ENCODE results near the gene LMO3. TPM values are rescaled to one million over a fixed set of nuclear protein-coding genes. Genes with fewer than 3 reads are reported as not detected.
"Not testable (repeated sequence)": the region's sequence is repeated elsewhere in the genome, so short reads cannot be mapped to it uniquely, and the experiment has no call there.

The LMO3 gene
- total RNA-seq, 1 donor from 2014 or later, result 0.38 TPM

- DNase-seq (ENCODE audit: low spot score), result no peak
- intact Hi-C loops (cut with DNase I), result no loop called here
Measured at GRCh38 chr12:16562435-16562834, 43.5 kb downstream of the LMO3 start.

DNA sequence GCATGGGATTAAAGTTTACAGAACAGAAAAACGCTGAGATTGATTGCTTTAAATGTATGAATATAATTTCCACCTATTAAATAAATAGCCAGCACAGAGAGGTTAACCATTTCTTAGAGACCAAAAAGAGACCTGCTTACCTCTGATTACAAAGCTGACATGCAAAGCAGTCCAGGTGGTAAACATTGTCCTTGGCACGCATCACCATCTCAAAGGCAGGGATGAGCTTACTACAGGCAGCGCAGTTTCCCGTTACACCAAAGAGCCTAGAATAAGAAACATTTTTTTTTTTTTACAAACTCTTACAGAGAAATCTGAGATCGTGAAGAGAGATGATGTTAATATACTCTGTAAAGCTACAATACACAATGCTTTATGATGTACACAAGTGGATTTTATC lies 45.7 kb downstream of the LMO3 start:
- DNase-seq (ENCODE audit: low spot score), result no peak
- intact Hi-C loops (cut with DNase I), result no loop called here

DNA sequence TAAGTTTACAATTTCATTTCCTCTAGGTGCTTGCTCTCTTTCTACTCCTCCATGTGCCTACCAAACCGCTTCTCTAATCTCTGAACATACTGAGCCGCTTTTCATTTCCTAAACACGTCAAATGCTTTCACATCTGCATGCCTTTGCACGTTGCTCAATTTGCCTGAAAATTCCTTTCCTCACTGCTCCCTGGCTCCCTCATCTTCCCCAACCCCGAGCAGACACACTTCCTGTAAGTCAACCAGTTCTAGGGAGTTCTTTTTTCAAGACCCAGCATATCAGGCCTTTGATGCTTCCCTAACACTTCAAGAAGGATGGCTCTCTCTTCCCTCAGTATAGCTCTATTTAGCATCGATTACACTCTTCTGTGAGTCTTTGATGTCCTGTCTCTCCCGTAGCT lies 50.3 kb downstream of the LMO3 start:
- DNase-seq (ENCODE audit: low spot score), result no peak
- intact Hi-C loops (cut with DNase I), result no loop called here

GRCh38 chr12:16553457-16553856 lies 52.5 kb downstream of the LMO3 start:
- intact Hi-C loops (cut with DNase I), result no loop called here
- no peak for DNase-seq (ENCODE audit: low spot score)

DNA sequence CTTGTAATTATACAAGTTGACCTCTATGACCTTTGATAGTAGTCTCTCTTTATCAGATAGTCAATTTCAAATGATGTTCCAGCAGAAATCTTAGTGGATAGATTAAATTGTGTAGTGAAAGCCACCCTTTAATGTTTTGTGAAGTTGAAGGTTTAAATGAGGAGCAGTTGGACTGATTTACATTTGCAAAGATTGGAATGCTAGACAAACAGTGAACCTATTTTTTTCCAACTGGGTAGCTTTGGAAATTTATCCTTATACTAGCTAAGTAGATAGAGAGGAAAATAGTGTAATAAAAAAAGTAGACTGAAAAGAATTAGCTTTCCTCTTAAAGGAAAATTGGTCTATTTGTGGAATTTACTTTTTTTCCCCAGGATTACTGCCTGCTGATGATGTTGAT lies 53.7 kb downstream of the LMO3 start:
- no peak for DNase-seq (ENCODE audit: low spot score)
- intact Hi-C loops (cut with DNase I), result no loop called here

DNA sequence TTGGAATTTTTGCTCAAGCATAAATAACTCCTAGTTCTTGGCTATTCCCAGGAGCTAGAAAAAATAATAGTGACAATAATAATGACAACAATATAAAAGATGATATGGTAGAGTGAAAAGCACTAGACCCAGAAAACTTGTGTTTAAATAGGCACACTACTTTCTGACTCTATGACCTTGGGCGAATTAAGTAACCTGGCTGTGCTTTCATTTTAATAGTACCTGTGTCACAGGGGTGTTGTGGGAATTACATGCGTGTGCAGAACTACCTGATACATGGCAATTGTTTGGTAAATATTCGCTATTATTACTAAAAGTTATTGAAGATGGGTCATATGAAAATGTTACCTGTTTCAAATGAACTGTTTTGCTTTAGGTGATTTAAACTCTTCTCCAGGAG lies 60.1 kb downstream of the LMO3 start:
- intact Hi-C loops (cut with DNase I), result no loop called here
- no peak for DNase-seq (ENCODE audit: low spot score)

DNA sequence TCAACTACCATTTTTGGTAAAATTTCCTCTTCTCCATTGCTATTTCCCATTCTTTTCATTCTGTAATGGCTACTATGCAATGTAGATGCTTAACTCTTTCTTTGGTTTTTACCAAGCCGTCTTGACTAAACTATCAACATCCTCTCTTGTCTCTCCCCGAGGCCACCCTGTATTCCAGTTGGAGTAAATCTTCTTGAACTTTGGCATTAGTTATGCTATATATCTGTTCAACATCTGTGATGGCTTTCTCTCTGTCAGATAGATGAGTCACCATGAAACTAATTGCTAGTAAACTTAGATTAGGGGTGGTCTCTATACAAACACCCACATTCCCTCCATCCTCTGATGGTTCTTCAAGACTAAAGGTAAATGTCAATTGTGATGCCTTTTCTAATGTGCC lies 63.4 kb downstream of the LMO3 start:
- no peak for DNase-seq (ENCODE audit: low spot score)

DNA sequence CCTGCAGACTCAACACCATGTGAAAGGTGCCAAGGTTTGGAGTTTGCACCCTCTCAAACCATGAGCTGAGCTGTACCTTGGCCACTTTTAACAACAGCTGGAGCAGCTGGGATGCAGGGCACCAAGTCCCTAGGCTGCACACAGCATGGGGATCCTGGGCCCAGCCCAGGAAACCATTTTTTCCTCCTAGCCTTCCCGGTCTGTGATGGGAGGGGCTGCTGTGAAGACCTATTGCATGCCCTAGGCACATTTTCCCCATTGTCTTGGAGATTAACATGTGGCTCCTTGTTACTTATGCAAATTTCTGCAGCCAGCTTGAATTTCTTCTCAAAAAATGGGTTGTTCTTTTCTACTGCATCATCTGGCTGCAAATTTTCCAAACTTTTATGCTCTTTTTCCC lies 68.3 kb downstream of the LMO3 start:
- DNase-seq (ENCODE audit: low spot score); intact Hi-C loops (cut with DNase I): not testable (repeated sequence)

More for the DNA sequence above, 63.4 kb downstream of the LMO3 start:
- intact Hi-C loops (cut with DNase I), result no loop called here

- intact Hi-C loops (cut with DNase I), result no loop called here
- no peak for DNase-seq (ENCODE audit: low spot score)
Measured at GRCh38 chr12:16531621-16532020, 74.3 kb downstream of the LMO3 start.

GRCh38 chr12:16530268-16530850 lies 75.6 kb downstream of the LMO3 start:
- intact Hi-C loops (cut with DNase I), result no loop called here
- no peak for DNase-seq (ENCODE audit: low spot score)

GRCh38 chr12:16526693-16527092 lies 79.3 kb downstream of the LMO3 start:
- no peak for DNase-seq (ENCODE audit: low spot score)
- intact Hi-C loops (cut with DNase I), result no loop called here

- intact Hi-C loops (cut with DNase I), result no loop called here
- no peak for DNase-seq (ENCODE audit: low spot score)
Measured at GRCh38 chr12:16524378-16524777, 81.6 kb downstream of the LMO3 start.

DNA sequence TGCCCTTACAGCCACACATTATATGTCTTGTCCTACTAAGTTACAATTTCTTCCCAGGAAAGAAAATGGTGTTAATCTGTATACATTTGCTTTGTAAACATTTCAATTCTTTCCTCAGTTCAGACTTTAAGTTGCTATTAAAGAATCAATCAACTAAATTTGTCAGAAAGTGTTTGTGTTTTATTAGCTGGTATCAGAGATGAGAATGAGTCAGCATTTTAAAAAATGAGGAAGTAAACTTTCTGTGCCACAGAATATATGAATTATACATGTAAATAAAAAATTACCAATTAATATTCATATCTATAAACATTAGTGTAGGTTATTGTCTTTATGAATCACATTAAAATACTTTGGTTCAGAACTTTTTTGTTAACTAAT lies 82.0 kb downstream of the LMO3 start:
- intact Hi-C loops (cut with DNase I), result no loop called here
- no peak for DNase-seq (ENCODE audit: low spot score)

- intact Hi-C loops (cut with DNase I), result no loop called here
- DNase-seq (ENCODE audit: low spot score), result no peak
Measured at GRCh38 chr12:16523284-16523950, 82.5 kb downstream of the LMO3 start.

- no peak for DNase-seq (ENCODE audit: low spot score)
- intact Hi-C loops (cut with DNase I), result no loop called here
Measured at GRCh38 chr12:16520328-16520727, 85.6 kb downstream of the LMO3 start.

- intact Hi-C loops (cut with DNase I), result no loop called here
- DNase-seq (ENCODE audit: low spot score), result no peak
Measured at GRCh38 chr12:16515666-16516065, 90.3 kb downstream of the LMO3 start.

DNA sequence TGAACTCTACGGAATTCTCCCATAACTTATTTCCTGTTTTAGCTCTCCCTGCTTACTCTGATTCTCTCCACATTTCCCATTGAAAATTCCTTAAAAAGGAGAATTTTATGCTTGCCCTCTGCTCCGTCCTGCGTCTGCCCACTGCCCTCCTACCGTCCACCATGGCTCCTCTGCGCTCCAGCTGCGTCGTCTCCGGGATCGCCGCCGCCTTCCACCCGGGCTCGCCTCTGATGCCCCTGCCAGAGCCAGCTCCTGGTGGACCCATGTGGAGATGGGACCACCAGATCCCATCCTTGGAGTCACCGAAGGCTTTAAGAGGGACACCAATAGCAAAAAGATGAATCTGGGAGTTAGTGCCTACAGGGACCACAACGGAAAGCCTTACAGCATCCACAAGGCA lies 92.7 kb downstream of the LMO3 start:
- intact Hi-C loops (cut with DNase I), result no loop called here
- no peak for DNase-seq (ENCODE audit: low spot score)

GRCh38 chr12:16509411-16509810 lies 96.6 kb downstream of the LMO3 start:
- DNase-seq (ENCODE audit: low spot score), result no peak
- intact Hi-C loops (cut with DNase I), result no loop called here

DNA sequence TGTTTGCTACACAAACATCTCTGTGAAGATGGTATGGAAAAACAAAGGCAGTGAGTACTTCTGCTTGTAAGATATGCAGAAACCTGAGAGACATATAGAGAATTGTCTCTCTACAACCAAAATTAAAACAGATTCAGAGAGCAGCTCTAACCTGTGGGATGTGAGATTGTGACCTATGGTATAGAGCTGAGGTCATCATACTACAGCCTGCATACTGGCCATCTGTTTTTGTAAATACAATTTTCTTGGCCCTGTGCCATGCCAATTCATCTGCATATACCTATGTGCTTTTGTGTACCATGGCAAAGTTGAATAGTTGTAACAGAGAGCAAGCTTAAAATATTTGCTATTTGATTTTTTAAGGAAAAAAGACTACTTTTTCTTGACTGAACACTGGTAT lies 99.6 kb downstream of the LMO3 start:
- DNase-seq (ENCODE audit: low spot score), result no peak
- intact Hi-C loops (cut with DNase I), result no loop called here

DNA sequence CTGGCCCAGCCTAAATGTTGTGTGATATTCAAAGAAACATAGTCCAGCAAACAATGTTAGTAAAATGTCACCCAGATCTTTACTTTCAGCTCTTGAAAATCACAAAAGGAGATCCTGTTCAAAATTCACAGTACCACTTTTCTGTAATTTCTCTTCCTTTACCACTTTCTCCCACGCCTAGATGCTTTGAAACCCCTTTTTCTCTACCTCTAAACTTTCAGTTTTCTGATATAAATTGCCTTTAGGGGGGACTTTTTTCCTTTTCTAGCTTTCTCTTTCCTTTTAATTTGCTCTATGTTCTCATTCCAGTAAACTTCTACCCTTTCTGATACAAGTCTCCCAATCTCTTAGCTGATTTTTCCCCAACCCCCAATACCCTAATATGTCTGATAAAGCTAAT lies 101.8 kb downstream of the LMO3 start:
- intact Hi-C loops (cut with DNase I), result no loop called here
- no peak for DNase-seq (ENCODE audit: low spot score)

DNA sequence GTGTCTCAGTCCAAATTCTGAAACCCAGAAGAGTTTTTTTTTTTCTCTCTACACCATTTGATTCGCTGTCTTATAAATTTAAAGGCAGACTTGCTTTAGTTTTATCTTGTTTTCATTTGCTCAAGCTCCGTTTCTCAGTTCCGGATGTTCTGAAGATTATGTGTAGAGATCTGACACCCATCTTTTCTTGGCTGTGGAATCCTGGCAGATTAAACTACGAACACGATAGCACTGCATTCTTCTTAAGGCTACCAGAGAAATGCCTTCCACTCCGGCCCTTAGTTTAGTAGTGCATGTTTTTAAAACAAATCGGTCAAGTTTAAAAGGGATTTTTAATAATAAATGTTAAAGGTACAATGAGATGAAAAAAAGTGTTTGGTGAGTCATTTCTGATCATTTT lies 106.4 kb downstream of the LMO3 start:
- intact Hi-C loops (cut with DNase I), result no loop called here
- DNase-seq (ENCODE audit: low spot score), result no peak

All from cardiac septum (tissue), 1 donor.